CD4-positive, CD25-positive, alpha-beta regulatory T cell (primary cell): ENCODE results near the gene AIDA. TPM values are rescaled to one million over a fixed set of nuclear protein-coding genes. Genes with fewer than 3 reads are reported as not detected.
A peak's percentile ranks its signal among the peaks of the same experiment; 100 is the strongest.

Experiments
- ATAC-seq, 2 donors: fragments of 150-1000 bp; cut with Tn5 transposase; one replicate each; pipeline ENCODE4 v1.10.0; 2021; ENCODE audit warnings: low read depth in 2 of 2, moderate number of reproducible peaks in 2 of 2, moderate library complexity in 1 of 2
- DNase-seq, 3 donors: peaks; one replicate each; pipeline versions ENCODE4 v3.0.0 to v3.0.0-alpha.2; 2012 to 2022; ENCODE audit warnings: mixed read lengths in 1 of 3
- H3K27ac ChIP-seq: one replicate; pipeline ENCODE4 v1.7.0; 2013; ENCODE audit warnings: mild to moderate bottlenecking, low read length; ENCODE audit not compliant: insufficient read depth, poor library complexity, severe bottlenecking
- H3K27me3 ChIP-seq: one replicate; pipeline ENCODE4 v1.7.0; 2013; ENCODE audit warnings: low read length; ENCODE audit not compliant: control insufficient read depth, insufficient read depth
- H3K36me3 ChIP-seq: one replicate; pipeline ENCODE4 v1.7.0; 2013; ENCODE audit warnings: mild to moderate bottlenecking, low read length, moderate library complexity; ENCODE audit not compliant: control insufficient read depth, insufficient read depth
- H3K4me1 ChIP-seq: 2 replicates; pipeline ENCODE4 v1.7.0; 2013; ENCODE audit warnings: mild to moderate bottlenecking, low read length; ENCODE audit not compliant: insufficient read depth, control insufficient read depth, poor library complexity, severe bottlenecking
- H3K4me3 ChIP-seq: one replicate; pipeline ENCODE4 v1.7.0; 2013; ENCODE audit warnings: low read depth, mild to moderate bottlenecking, low read length, moderate library complexity
- H3K9me3 ChIP-seq, 2 experiments: 1 replicate in 1 of 2; 2 replicates in 1 of 2; pipeline ENCODE4 v1.7.0; 2013; ENCODE audit warnings: low read length in 2 of 2, mild to moderate bottlenecking in 1 of 2, moderate library complexity in 1 of 2; ENCODE audit not compliant: control insufficient read depth in 2 of 2
- H3K27ac Mint-ChIP-seq, 3 donors: one replicate each; pipeline ENCODE4 v1.8.0; 2020 to 2022; ENCODE audit warnings: mild to moderate bottlenecking in 3 of 3, mixed read lengths in 3 of 3, moderate library complexity in 2 of 3
- H3K27me3 Mint-ChIP-seq: one replicate; pipeline ENCODE4 v1.8.0; 2022; ENCODE audit warnings: mild to moderate bottlenecking, mixed read lengths
- H3K36me3 Mint-ChIP-seq: one replicate; pipeline ENCODE4 v1.8.0; 2020; ENCODE audit warnings: mixed read lengths
- H3K4me1 Mint-ChIP-seq, 4 donors: one replicate each; pipeline ENCODE4 v1.8.0; 2020 to 2022; ENCODE audit warnings: mixed read lengths in 4 of 4, mild to moderate bottlenecking in 1 of 4
- H3K4me3 Mint-ChIP-seq, 4 donors: one replicate each; pipeline ENCODE4 v1.8.0; 2020 to 2022; ENCODE audit warnings: mild to moderate bottlenecking in 4 of 4, mixed read lengths in 4 of 4, moderate library complexity in 3 of 4
- H3K9me3 Mint-ChIP-seq, 7 donors: one replicate each; pipeline ENCODE4 v1.8.0; 2020 to 2022; ENCODE audit warnings: mixed read lengths in 7 of 7, mild to moderate bottlenecking in 3 of 7, moderate library complexity in 2 of 7
- polyA plus RNA-seq, 4 donors: library from polyadenylated mRNA; unstranded; fragments of 300-500 nt; fragmentation: Illumina TruSeq; gene quantifications; one replicate each; pipeline ENCODE4 v1.2.3, GENCODE V29; 2021
- total RNA-seq: library from RNA; stranded (reverse); gene quantifications from one replicate; pipeline ENCODE4 v1.2.3, GENCODE V29; 2022

AIDA gene
- total and polyA plus RNA-seq, 5 donors from 2014 or later: 35.2 to 54.1 (median 41.8) TPM

DNA sequence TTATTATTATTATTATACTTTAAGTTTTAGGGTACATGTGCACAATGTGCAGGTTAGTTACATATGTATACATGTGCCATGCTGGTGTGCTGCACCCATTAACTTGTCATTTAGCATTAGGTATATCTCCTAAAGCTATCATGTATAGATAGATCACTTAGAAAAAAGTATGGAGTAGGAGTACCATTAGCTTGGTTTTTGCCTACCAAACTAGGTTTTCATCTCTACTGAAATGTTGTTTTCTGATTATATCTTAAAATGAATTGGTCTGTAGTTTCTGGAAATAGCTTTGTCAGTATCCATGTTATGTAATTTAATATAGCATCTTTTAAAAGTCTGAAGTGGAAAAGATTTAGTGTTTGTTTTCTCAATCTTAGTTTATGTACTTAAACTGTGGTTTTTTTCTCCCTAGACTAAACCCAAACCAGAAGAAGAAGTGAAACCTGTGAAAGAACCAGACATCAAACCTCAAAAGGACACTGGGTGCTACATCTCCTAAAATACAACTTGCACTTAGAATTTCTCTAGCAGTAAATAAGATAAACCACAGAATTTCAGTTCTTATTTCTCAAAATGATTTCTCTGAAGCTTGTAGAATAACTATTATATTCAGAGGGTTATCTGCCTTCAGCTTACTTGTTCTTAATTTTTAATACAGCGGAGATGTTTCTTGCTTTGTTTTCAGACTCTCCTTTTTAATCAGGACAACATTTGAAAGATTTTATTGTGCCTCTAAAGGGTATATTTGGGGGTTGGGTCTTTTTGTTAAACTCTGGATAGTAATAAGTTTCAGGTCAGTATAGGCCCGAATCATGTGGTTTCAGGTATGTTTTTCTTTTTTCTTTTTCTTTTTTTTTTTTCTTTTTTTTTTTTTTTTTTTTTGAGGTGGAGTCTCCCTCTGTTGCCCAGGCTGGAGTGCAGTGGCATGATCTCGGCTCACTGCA lies 20.2 kb upstream of the AIDA start:
- Mint-ChIP-seq H3K27me3 (no peaks in the 10 kb centered on the region), H3K9me3 (no peaks in the 10 kb centered on the region), H3K27ac (peak overlapping the region in 2 of 3 donors; percentile 31 to 32), H3K36me3 (peaks cover 42% of the 10 kb centered on the region), H3K4me1 (peaks cover 8 to 23% (median 12%) of the 10 kb centered on the region in 4 donors), H3K4me3 (no peak overlapping the region)
- Histone ChIP-seq H3K27ac (no peak overlapping the region), H3K9me3 (no peaks in the 10 kb centered on the region), H3K4me3 (no peak overlapping the region), H3K4me1 (no peaks in the 10 kb centered on the region), H3K27me3 (no peaks in the 10 kb centered on the region), H3K36me3 (peaks cover 89% of the 10 kb centered on the region)
- DNase-seq: peak in 1 of 3 donors; percentile 30
- ATAC-seq: no peak

DNA sequence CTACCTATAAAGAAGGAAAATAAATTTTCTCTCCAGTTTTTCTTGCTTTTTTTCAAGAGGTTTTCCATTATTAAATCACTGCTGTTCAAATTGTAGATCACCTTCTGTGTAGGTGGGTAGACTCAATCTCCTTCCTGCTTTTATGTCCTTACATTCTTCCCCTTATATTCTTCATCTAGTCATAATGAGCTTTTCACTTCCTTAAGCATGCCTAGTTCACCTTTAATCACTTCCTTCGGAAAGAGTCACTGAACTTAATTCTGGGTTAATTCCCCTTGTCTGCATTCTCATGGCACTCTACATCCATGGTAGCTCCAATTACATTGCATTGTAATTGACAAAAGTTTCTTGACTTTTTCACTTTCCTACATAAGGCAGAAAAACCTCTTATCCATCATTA lies 18.6 kb upstream of the AIDA start:
- H3K4me1 ChIP-seq: no peaks in the 10 kb centered on the region
- ATAC-seq: no peak
- H3K27me3 ChIP-seq: no peaks in the 10 kb centered on the region
- no peaks in the 10 kb centered on the region for H3K9me3 ChIP-seq
- no peak for DNase-seq
- H3K27ac ChIP-seq: no peak overlapping the region
- Mint-ChIP-seq H3K27ac (peak overlapping the region in 1 of 3 donors; percentile 12), H3K4me3 (no peak overlapping the region), H3K9me3 (no peaks in the 10 kb centered on the region), H3K27me3 (no peaks in the 10 kb centered on the region), H3K36me3 (peaks cover 50% of the 10 kb centered on the region), H3K4me1 (peaks cover 8 to 24% (median 12%) of the 10 kb centered on the region in 4 donors)
- peaks cover 98% of the 10 kb centered on the region for H3K36me3 ChIP-seq
- no peak overlapping the region for H3K4me3 ChIP-seq

DNA sequence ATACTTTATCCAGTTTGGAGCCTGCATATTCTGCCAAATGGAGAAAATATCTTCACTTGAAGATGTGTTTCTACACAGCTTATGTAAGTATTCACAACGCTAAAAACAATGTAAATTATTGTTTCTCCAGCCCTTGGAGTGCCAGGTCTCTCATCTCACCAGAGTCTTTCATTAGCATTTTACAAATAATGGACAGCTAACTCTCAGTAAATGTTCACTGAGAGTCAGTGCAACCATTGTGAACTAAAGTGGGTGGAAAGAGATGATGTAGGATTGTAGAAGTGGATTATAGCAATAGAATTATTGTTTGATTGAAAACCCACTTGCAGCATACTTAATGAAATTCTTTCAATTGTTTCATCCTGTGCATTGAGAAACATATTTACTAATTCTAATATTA lies 16.5 kb upstream of the AIDA start:
- Mint-ChIP-seq H3K9me3 (no peaks in the 10 kb centered on the region), H3K4me3 (no peak overlapping the region), H3K27me3 (no peaks in the 10 kb centered on the region), H3K4me1 (peaks cover 10 to 26% (median 18%) of the 10 kb centered on the region in 4 donors), H3K27ac (no peak overlapping the region), H3K36me3 (peaks cover 58% of the 10 kb centered on the region)
- H3K27ac ChIP-seq: no peak overlapping the region
- DNase-seq (no peak), ATAC-seq (no peak)
- no peaks in the 10 kb centered on the region for H3K27me3 ChIP-seq
- no peak overlapping the region for H3K4me3 ChIP-seq
- H3K36me3 ChIP-seq: peaks cover 97% of the 10 kb centered on the region
- H3K4me1 ChIP-seq: no peaks in the 10 kb centered on the region
- no peaks in the 10 kb centered on the region for H3K9me3 ChIP-seq

DNA sequence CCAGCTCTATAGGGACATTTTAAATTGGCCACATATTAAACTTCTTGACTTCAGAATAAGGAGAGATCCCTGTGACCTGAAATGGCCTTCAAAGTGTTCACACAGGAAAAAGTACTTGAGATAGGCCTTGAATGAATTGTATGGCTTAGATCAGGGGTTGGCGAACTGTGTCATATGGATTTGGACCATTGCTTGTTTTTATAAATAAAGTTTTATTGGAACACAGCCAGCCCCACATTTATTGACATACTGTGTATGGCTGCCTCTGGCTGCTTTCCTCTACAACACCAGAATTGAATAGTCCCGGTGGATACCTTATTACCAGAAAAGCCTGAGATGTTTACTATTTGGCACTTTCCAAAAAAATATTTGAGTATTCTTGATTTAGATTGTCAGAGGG lies 4.1 kb upstream of the AIDA start:
- Histone ChIP-seq H3K4me3 (no peak overlapping the region), H3K27me3 (no peaks in the 10 kb centered on the region), H3K4me1 (peaks cover 24% of the 10 kb centered on the region), H3K9me3 (no peaks in the 10 kb centered on the region), H3K36me3 (peaks cover 54% of the 10 kb centered on the region), H3K27ac (no peak overlapping the region)
- no peak for ATAC-seq
- H3K4me3 Mint-ChIP-seq: peak overlapping the region in 2 of 4 donors; percentile 12 to 42
- peaks cover 28% of the 10 kb centered on the region for H3K36me3 Mint-ChIP-seq
- peaks cover 9% of the 10 kb centered on the region for H3K27me3 Mint-ChIP-seq
- peak overlapping the region in 2 of 3 donors; percentile 43 to 48 for H3K27ac Mint-ChIP-seq
- H3K9me3 Mint-ChIP-seq: no peaks in the 10 kb centered on the region
- H3K4me1 Mint-ChIP-seq: peaks cover 18 to 56% (median 35%) of the 10 kb centered on the region in 4 donors
- no peak for DNase-seq

DNA sequence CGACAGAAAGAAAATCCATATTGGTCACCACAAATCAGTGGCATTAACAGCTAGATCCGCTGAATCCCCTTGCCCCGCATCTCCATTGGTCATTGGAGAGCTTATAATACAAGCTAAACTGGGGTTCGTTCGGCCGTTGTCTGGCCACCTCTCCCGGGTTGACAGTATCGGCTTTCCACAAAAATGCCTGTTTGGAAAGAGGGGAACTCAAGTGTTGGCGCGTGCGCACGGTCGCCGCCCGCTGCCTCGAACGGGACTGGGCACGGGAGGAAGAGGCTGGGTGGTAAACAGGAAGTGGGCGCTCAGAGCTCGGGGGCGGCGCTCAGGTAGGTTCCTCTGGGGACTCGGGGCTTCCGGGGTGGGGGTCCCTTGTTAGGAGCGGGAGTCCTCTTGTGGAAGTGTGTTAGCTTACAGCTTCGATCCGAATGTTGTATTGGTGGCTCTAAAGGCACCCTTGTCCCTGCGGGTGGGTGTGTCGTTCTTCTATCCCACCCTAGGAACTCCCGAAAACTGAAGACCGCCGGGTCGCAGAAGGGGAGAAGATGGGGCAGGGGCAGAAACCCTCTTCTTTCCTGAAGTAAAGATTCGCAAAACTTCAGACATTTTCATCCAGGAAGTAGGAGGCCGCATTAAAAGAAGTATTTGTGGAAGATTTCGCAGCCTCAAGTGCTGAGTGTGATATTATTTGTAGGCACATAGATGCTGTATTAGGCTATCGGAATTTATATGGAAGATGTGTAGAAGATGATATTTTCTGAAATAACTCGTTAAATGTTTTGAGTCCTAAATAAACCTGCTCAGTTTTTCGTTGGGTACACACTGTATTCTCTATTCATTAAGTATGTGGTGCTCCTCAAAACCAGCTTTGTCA lies 1.0 kb upstream of the AIDA start:
- Mint-ChIP-seq H3K4me3 (peak overlapping the region; percentile 96 to 100 (median 99)), H3K27me3 (peaks cover 9% of the 10 kb centered on the region), H3K27ac (peak overlapping the region; percentile 99 to 100 (median 99)), H3K4me1 (peaks cover 17 to 67% (median 49%) of the 10 kb centered on the region in 4 donors), H3K36me3 (peaks cover 22% of the 10 kb centered on the region), H3K9me3 (no peaks in the 10 kb centered on the region)
- peak; percentile 89 to 97 (median 91) for DNase-seq
- Histone ChIP-seq H3K36me3 (peaks cover 23% of the 10 kb centered on the region), H3K4me3 (peak overlapping the region; percentile 100), H3K27me3 (no peaks in the 10 kb centered on the region), H3K9me3 (no peaks in the 10 kb centered on the region), H3K27ac (peak overlapping the region; percentile 98), H3K4me1 (peaks cover 50% of the 10 kb centered on the region)
- ATAC-seq: peak; percentile 70 to 74

DNA sequence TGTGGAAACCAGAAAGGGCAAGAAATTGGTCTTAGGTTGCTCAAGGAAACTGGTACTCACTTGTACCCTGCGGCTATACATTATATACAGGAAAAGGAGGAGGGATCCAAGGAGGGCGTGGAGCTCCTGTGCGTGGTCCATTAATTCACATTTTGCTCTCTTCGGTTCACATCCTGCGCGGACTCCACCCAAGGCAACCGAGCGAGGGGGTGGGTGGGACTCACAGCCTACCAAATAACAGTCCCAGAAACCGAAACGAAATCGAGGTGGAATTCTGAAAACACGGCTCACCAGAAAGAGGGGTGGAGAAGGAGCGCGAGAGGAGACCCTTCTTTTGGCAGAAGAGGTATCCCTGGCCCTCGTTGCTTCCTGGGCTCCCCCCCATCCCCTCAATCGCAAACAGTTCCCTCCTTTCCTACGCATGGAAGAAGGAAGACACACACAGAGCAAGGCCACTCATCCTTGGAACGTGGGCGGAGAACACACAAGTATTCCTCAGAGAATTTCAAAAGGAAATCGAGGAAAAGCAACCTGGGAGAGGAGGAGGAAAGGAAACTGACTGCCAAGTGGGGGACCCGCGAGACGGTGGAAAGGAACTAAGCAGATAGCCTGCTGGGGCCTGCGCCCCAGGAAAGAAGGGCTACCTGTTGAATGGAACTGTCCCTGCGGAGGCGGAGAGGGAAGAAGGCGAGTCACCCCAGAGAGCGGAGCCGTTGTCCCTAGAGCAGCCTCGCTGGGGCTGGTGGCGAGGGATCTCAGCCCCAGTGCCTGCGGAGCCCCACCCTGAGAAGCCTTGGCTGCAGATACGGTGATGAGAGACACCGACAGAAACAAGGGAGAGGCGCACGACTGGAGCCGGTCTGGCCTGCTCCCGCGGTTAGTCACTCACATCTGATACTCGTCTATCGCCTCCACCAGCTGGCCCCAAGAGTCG lies 705 bp downstream of the AIDA start:
- peaks cover 20% of the 10 kb centered on the region for H3K36me3 Mint-ChIP-seq
- no peaks in the 10 kb centered on the region for H3K9me3 Mint-ChIP-seq
- H3K27ac Mint-ChIP-seq: peak overlapping the region; percentile 98 to 100 (median 99)
- Histone ChIP-seq H3K9me3 (no peaks in the 10 kb centered on the region), H3K36me3 (peaks cover 14% of the 10 kb centered on the region), H3K4me1 (peaks cover 57% of the 10 kb centered on the region), H3K27me3 (no peaks in the 10 kb centered on the region), H3K27ac (peak overlapping the region; percentile 98), H3K4me3 (peak overlapping the region; percentile 85)
- ATAC-seq (peak; percentile 18 to 29), DNase-seq (peak; percentile 51 to 91 (median 53))
- H3K4me3 Mint-ChIP-seq: peak overlapping the region; percentile 96 to 100 (median 99)
- peaks cover 15 to 67% (median 48%) of the 10 kb centered on the region in 4 donors for H3K4me1 Mint-ChIP-seq
- peaks cover 9% of the 10 kb centered on the region for H3K27me3 Mint-ChIP-seq
